BJ (cell line): ENCODE results near the gene PHACTR1. TPM values are rescaled to one million over a fixed set of nuclear protein-coding genes. Genes with fewer than 3 reads are reported as not detected.

Source experiments
- CTCF ChIA-PET: fragments of 350-600 bp; formaldehyde crosslinking; extraction: SDS; loops from one replicate; lab custom pipeline; 2021; ENCODE audit warnings: antibody characterized with exemption, inconsistent platforms; lab: Yijun Ruan, JAX
- POLR2A ChIA-PET: fragments of 300-600 bp; sonication (Branson Sonifier 250); formaldehyde crosslinking; extraction: SDS; loops from one replicate; lab custom pipeline; 2021; ENCODE audit warnings: antibody characterized with exemption; lab: Charles Lee
- DNase-seq: peaks from one replicate; pipeline ENCODE4 v3.0.0-alpha.2; 2011; ENCODE audit warnings: low read depth
- H3K27me3 ChIP-seq: 2 replicates; pipeline ENCODE4 v1.6.0; 2011; ENCODE audit warnings: low read length; ENCODE audit not compliant: control insufficient read depth, insufficient read depth
- H3K36me3 ChIP-seq: 2 replicates; pipeline ENCODE4 v1.5.1; 2011; ENCODE audit warnings: low read length; ENCODE audit not compliant: control insufficient read depth, insufficient read depth
- H3K4me3 ChIP-seq: 2 replicates; pipeline ENCODE4 v1.5.1; 2011; ENCODE audit warnings: low read depth, mild to moderate bottlenecking, control low read depth, low read length
- polyA plus RNA-seq: library from polyadenylated mRNA; depleted of rRNA; stranded (reverse); fragments of >200 nt; gene quantifications from 2 replicates; pipeline ENCODE4 v1.2.3, GENCODE V29; 2011
- TF ChIP-seq, protein P1 (sequence below): IDR thresholded peaks from 2 replicates; pipeline ENCODE4 v1.5.1; 2011; ENCODE audit warnings: low read depth, mild to moderate bottlenecking, control low read depth, inconsistent platforms, low read length, moderate library complexity; ENCODE audit not compliant: insufficient read depth

The PHACTR1 gene
- polyA plus RNA-seq, 1 experiment: 0.40 TPM

GRCh38 chr6:12848964-12849808 lies 132.6 kb downstream of the PHACTR1 start:
- TF ChIP-seq, protein P1, sequence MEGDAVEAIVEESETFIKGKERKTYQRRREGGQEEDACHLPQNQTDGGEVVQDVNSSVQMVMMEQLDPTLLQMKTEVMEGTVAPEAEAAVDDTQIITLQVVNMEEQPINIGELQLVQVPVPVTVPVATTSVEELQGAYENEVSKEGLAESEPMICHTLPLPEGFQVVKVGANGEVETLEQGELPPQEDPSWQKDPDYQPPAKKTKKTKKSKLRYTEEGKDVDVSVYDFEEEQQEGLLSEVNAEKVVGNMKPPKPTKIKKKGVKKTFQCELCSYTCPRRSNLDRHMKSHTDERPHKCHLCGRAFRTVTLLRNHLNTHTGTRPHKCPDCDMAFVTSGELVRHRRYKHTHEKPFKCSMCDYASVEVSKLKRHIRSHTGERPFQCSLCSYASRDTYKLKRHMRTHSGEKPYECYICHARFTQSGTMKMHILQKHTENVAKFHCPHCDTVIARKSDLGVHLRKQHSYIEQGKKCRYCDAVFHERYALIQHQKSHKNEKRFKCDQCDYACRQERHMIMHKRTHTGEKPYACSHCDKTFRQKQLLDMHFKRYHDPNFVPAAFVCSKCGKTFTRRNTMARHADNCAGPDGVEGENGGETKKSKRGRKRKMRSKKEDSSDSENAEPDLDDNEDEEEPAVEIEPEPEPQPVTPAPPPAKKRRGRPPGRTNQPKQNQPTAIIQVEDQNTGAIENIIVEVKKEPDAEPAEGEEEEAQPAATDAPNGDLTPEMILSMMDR: no peak
- Histone ChIP-seq H3K4me3 (no peak overlapping the region), H3K36me3 (no peaks in the 10 kb centered on the region), H3K27me3 (no peaks in the 10 kb centered on the region)
- ChIA-PET CTCF (interaction anchor here (1.4 to 1.9 kb wide), 2 partner anchors 22 to 211 kb away, joined by 3 to 4 read pairs; no protein-coding TSS in a partner anchor), POLR2A (no interaction called here)
- no peak for DNase-seq

DNA sequence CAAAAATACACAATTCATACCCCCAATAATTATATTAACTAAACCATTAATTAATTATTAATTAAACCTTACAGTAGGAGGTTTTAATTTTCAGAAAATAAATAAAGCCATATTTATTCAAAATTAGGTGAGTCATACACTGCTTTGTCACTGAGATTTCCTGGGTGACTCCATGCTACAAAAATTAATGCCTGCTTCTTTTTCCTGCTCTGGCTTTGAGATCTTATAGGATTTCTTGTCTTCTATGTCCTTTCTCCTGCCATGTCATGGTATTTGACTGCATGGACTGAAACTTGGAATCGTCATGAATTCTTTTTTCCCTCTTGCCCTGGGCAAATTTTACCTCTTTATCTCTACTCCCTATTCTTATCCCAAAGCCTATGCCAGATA lies 133.2 kb downstream of the PHACTR1 start:
- H3K27me3 ChIP-seq: no peaks in the 10 kb centered on the region
- ChIA-PET CTCF (interaction anchor here (1.4 to 1.9 kb wide), 2 partner anchors 23 to 212 kb away, joined by 3 to 4 read pairs; no protein-coding TSS in a partner anchor), POLR2A (no interaction called here)
- H3K36me3 ChIP-seq: no peaks in the 10 kb centered on the region
- DNase-seq: no peak
- no peak overlapping the region for H3K4me3 ChIP-seq
- TF ChIP-seq, protein P1: no peak

- H3K27me3 ChIP-seq: no peaks in the 10 kb centered on the region
- H3K36me3 ChIP-seq: no peaks in the 10 kb centered on the region
- ChIA-PET CTCF (no interaction called here), POLR2A (no interaction called here)
- H3K4me3 ChIP-seq: no peak overlapping the region
- TF ChIP-seq, protein P1: no peak
- peak; percentile 13 for DNase-seq
Measured at GRCh38 chr6:12851123-12851695, 134.6 kb downstream of the PHACTR1 start.

GRCh38 chr6:12861603-12862002 lies 145.0 kb downstream of the PHACTR1 start:
- TF ChIP-seq, protein P1: no peak
- ChIA-PET POLR2A (no interaction called here), CTCF (no interaction called here)
- Histone ChIP-seq H3K27me3 (no peaks in the 10 kb centered on the region), H3K36me3 (no peaks in the 10 kb centered on the region), H3K4me3 (no peak overlapping the region)
- no peak for DNase-seq

DNA sequence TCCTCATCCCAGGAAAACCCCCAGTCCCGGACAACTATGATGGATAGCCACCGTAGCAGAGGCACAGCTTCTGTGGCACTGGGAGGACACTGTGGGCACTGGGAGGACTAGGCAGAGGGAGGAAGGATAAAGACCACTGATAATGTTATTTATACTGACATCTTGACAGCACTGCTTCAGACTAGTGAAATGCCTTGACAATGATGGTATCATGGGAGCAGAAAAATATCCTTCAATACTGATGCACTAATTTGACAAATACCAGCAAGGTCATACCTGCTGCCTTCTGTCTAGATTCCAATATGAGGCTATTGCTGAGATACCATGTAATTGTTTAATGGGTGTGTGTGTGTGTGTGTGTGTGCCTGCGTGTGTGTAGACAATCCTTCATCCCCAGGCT lies 148.6 kb downstream of the PHACTR1 start:
- ChIA-PET POLR2A (no interaction called here), CTCF (no interaction called here)
- TF ChIP-seq, protein P1: no peak

More for the DNA sequence above, 148.6 kb downstream of the PHACTR1 start:
- no peak for DNase-seq
- Histone ChIP-seq H3K36me3 (no peaks in the 10 kb centered on the region), H3K27me3 (no peaks in the 10 kb centered on the region), H3K4me3 (no peak overlapping the region)
